GM21381 (cell line): ENCODE data around the gene DCTN5.
"Not testable (repeated sequence)": the region's sequence is repeated elsewhere in the genome, so short reads cannot be mapped to it uniquely, and the experiment has no call there.

Experiments used
- ATAC-seq: cut with Tn5 transposase; IDR thresholded peaks from one replicate; pipeline ENCODE4 v1.9.1; 2021; ENCODE audit warnings: mild to moderate bottlenecking, moderate library complexity; ENCODE audit not compliant: unreplicated experiment

DCTN5 gene

GRCh38 chr16:23640931-23641765, at the start of gene DCTN5, which contains the start of gene PALB2:
Gene DCTN5 (plus strand): TSS chr16:23641466. CDS start chr16:23641543, 77 bp downstream.
Gene PALB2 (minus strand): TSS chr16:23641310. CDS start chr16:23641157, 153 bp downstream.
- ATAC-seq, result peak; percentile 93

DNA sequence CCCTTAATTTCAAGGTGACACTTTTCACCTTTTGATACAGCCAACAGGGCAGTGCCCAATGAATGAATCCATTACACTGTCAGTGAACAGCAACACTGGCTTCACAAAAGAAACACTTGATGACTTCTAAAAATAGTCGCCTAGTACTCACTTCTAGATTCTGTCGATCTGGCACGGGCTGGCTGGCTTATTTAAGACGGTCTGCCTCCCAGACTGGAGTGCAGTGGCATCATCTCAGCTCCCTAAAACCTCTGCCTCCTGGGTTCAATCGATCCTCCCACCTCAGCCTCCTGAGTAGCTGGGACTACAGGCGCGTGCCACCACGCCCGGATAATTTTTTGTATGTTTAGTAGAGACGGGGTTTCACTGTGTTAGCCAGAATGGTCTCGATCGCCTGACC, 47.1 kb upstream of the DCTN5 start:
- ATAC-seq, result no peak

DNA sequence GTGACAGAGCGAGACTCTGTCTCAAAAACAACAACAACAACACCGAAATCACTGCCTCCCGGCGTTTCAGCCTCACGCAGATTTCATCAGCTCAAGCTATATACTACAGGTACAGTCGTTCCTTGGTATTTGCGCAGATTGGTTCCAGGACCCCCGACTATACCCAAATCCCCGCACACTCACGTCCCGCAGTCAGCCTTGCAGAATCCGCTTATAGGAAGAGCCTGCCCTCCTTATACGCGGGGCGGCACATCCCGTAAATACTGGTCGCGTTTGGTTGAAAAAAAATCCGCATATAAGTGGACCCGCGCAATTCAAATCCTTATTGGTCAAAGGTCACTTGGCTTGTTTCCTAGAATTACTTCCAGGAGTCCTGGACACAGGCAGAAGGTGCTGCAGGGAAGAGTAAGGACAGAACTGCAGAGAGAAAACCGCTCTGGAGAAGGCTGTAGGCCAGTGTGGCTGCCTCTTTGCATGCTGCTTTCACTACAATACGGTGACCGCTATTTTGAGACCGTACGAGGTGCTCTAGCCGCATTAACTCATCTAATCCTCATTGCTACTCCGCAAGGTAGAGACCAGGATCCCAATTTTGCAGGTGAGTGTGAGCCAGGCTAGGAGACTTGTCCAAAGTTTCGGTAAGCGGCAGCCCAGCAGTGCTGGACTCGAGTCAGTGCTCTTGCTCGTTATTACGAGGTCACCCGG, 45.9 kb upstream of the DCTN5 start:
- no peak for ATAC-seq

DNA sequence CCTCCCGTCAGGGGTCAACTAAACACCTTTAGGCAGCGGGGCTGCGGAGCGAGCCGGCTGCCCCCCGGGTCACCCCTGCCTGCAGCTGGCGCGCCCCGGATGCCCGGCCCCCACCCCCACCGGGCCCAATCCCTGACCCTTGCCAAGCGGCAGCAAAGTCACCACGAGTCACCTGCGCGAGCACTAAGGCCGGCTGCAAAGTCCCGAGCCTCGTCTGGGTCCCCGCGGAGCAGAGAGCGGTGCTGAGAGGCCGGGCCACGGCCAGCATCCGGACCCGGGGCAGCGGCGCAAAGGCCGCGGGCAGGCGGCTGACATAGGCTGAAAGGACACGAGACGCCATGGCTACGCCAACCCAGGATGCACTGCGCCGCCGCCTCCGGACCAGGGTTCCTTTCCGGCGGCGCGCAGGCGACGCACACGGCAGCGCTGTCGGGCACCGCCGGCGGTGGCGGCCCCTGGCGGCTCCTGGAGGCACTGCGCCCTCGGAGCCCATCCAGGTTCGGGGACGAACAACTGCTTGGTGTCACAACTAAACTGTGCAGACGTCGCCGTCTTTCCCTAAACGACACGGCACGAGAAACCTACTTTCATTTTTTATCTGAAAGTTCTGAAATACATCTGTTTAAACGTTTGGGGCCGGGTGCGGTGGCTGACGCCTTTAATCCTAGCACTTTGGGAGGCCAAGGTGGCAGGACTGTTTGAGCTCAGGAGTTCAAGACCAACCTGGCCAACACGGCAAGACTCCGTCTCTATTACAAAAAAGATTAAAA, 45.1 kb upstream of the DCTN5 start, which contains the start of gene NDUFAB1:
Gene NDUFAB1, minus strand, starts transcription at position 366 of the 770 bp plus-strand sequence. Its CDS starts 26 bp downstream, at position 340.
- peak; percentile 91 for ATAC-seq

GRCh38 chr16:23597003-23597756, 44.1 kb upstream of the DCTN5 start:
- no peak for ATAC-seq

GRCh38 chr16:23607726-23608125, 33.5 kb upstream of the DCTN5 start:
- no peak for ATAC-seq

DNA sequence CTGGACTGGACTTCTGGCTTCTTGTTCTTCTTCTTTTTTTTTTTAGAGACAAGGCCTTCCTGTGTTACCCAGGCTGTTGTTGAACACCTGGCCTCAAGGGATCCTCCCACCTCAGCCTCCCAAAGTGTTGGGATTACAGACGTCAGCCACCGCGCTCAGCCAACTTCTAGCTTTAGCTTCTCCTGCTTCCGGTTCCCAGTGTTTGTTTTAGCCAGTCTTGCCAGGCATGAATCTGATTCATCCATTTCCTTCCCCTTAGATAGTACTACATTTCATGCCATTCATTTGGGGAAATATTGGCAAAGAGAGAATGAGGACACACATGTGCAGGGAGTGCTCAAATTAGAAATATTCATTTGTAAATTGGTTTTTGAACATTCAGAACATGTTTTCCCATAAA, 33.1 kb upstream of the DCTN5 start:
- no peak for ATAC-seq

DNA sequence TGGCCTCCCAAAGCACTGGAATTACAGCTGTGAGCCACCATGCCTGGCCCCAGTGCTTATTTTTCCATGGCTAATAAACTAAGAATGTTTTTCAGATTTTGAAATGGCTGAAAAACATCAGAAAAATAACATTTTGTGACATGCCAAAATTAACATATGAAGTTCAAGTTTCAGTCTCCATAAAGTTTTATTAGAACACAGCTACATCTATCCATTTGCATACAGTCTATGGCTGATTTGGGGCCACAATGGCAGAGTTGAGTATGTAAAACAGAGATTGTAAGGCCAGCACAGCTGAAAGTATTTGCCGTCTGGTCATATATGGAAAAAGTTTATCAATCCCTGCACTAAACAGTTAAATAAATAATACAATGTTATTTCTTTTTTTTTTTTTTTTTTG, 31.3 kb upstream of the DCTN5 start:
- ATAC-seq, result no peak

DNA sequence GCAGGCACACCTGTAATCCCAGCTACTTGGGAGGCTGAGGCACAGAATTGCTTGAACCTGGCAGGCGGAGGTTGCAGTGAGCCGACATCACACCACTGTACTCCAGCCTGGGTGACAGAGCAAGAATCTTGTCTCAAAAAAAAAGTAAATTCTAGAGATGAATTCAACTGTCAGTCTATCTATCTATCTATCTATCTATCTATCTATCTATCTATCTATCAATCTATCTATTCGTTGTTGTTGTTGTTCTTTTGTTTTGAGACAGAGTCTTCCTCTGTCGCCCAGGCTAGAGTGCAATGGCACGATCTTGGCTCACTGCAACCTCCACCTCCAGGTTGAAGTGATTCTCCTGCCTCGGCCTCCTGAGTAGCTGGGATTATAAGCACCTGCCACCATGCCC, 30.4 kb upstream of the DCTN5 start:
- not testable (repeated sequence) for ATAC-seq

GRCh38 chr16:23611936-23612335, 29.3 kb upstream of the DCTN5 start:
- ATAC-seq, result no peak

DNA sequence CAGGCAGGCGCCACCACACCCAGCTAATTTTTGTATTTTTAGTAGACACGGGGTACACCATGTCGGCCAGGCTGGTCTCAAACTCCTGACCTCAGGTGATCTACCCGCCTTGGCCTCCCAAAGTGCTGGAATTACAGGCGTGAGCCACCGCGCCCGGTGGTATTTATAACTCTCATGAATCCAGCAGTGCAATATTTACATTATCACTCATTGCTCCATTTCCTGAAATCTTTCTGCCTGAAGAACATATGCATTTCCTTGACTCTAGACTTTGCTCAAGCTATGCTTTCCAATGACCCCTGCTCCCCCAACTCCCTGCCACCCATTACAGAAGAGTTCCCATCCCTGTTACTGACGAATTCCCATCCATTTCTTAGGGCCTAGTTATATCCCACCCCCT, 25.5 kb upstream of the DCTN5 start:
- ATAC-seq, result no peak

DNA sequence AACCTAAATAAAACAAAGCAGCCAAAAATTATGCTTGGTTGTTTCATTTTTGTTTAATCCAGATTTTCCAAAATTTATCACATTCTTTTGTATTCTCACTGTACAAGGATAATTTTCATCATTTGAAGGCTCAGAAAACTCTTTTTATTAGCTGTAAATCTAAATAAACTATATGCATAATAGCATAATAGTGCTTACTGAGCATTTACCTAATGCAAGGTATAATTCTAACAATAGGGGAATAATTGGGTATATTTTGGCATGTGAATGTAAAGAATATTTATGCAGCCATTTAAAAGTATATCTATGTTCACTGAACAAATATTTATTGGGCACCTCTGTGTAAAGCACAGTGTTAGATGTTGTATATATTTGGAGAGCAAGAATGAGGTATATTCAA, 17.2 kb upstream of the DCTN5 start:
- ATAC-seq, result no peak

- no peak for ATAC-seq
These were observed 11.8 kb upstream of the DCTN5 start for GRCh38 chr16:23629516-23629915.

DNA sequence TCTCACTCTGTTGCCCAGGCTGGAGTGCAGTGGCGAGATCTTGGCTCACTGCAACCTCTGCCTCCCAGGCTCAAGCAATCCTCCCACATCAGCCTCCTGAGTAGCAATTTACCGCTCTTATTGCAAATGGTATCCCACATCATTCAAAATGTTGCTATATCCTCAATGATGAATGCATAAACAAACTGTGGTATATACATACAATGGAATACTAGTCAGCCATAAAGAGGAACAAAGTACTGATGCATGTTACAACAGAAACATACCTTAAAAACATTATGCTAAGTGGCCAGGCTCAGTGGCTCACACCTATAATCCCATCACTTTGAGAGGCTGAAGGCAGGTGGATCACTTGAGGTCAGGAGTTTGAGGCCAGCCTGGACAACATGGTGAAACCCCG, 9.4 kb upstream of the DCTN5 start:
- ATAC-seq, result not testable (repeated sequence)

GRCh38 chr16:23634461-23635036, 6.7 kb upstream of the DCTN5 start:
- ATAC-seq, result no peak

DNA sequence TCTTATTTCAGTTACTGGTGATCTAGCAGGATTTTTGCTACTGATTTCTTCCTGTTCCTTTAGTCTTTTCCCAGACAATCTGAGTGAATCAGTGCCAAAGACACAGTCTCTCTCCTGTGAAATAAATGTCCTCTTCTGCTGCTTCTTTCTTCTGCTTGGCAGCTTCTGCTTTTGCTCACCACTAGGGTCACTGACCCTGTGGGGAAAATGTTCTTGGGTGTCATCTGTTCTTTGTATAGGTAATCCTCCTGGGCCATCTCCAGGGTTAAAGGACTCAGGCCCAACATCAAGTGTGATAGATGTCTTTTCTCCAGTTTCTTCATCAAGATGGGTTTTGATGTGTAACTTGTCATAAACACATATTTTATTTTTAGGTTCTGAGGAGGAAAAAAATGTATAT, 5.3 kb upstream of the DCTN5 start:
- ATAC-seq, result no peak

- ATAC-seq, result no peak
These were observed 693 bp upstream of the DCTN5 start for GRCh38 chr16:23640615-23640930.

GRCh38 chr16:23642246-23642774, 1.0 kb downstream of the DCTN5 start:
- ATAC-seq, result no peak

- no peak for ATAC-seq
These were observed 9.6 kb downstream of the DCTN5 start for GRCh38 chr16:23650674-23651416.
